Cardiac muscle cell (in vitro differentiated cells and primary cell): ENCODE data around the gene RNPC3. TPM values are rescaled to one million over a fixed set of nuclear protein-coding genes. Genes with fewer than 3 reads are reported as not detected.
"Not testable (repeated sequence)": the region's sequence is repeated elsewhere in the genome, so short reads cannot be mapped to it uniquely, and the experiment has no call there.

Experiments
- DNase-seq, 2 donors: peaks; one replicate each; pipeline versions ENCODE4 v3.0.0 to v3.0.0-alpha.2; 2010 to 2017; ENCODE audit warnings: low read depth in 1 of 2, low spot score in 1 of 2
- H3K27ac ChIP-seq: fragments of 200-600 bp; sonication (generic); 2 replicates; pipeline ENCODE4 v1.5.1; 2016
- H3K27me3 ChIP-seq: fragments of 200-600 bp; sonication (generic); 2 replicates; pipeline ENCODE4 v1.6.0; 2016; ENCODE audit warnings: control low read depth
- H3K36me3 ChIP-seq: fragments of 200-600 bp; sonication (generic); 2 replicates; pipeline ENCODE4 v1.5.1; 2016; ENCODE audit warnings: control low read depth
- H3K4me1 ChIP-seq: fragments of 200-600 bp; sonication (generic); 2 replicates; pipeline ENCODE4 v1.8.1; 2017; ENCODE audit warnings: low read depth, mild to moderate bottlenecking, mixed run types
- H3K4me3 ChIP-seq: fragments of 200-600 bp; sonication (generic); 2 replicates; pipeline ENCODE4 v1.5.1; 2016; ENCODE audit warnings: mild to moderate bottlenecking
- H3K9me3 ChIP-seq: fragments of 200-600 bp; sonication (generic); 2 replicates; pipeline ENCODE4 v1.5.1; 2017; ENCODE audit warnings: low read depth, mild to moderate bottlenecking, control low read depth
- polyA plus RNA-seq: library from polyadenylated mRNA; unstranded; fragments of >200 nt; fragmentation: Nextera tagmentation; extraction: Ambion mirVana; gene quantifications from 2 replicates; pipeline ENCODE4 v1.2.1, GENCODE V29; 2016
- total RNA-seq: library from RNA; depleted of rRNA; stranded (reverse); fragments of >200 nt; gene quantifications from 2 replicates; pipeline ENCODE4 v1.2.3, GENCODE V29; 2016
- TF ChIP-seq, protein P1 (sequence below): IDR thresholded peaks from 2 replicates; pipeline ENCODE4 v1.5.1; 2012; ENCODE audit warnings: low read depth, mild to moderate bottlenecking, low read length

The RNPC3 gene
- total and polyA plus RNA-seq, 2 experiments from 2014 or later = 69.6 to 84.1 TPM

DNA sequence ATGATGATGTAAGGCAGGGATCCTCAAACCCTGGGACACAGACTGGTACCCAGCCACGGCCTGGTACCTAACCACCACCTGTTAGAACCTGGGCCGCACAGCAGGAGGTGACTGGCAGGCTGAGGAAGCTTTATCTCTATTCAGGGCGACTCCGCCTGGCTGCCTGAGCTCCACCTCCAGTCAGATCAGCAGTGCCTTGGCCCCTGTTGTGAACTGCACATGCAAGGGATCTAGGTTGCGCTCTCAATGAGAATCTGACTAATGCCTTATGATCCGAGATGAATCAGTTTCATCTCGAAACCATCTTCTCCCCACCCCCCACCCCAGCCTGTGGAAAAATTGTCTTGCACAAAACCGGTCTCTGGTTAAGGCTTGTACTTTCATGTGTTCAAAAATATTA, 4.2 kb downstream of the RNPC3 start:
- TF ChIP-seq, protein P1, sequence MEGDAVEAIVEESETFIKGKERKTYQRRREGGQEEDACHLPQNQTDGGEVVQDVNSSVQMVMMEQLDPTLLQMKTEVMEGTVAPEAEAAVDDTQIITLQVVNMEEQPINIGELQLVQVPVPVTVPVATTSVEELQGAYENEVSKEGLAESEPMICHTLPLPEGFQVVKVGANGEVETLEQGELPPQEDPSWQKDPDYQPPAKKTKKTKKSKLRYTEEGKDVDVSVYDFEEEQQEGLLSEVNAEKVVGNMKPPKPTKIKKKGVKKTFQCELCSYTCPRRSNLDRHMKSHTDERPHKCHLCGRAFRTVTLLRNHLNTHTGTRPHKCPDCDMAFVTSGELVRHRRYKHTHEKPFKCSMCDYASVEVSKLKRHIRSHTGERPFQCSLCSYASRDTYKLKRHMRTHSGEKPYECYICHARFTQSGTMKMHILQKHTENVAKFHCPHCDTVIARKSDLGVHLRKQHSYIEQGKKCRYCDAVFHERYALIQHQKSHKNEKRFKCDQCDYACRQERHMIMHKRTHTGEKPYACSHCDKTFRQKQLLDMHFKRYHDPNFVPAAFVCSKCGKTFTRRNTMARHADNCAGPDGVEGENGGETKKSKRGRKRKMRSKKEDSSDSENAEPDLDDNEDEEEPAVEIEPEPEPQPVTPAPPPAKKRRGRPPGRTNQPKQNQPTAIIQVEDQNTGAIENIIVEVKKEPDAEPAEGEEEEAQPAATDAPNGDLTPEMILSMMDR = no peak
- no peak for DNase-seq
- peaks cover 3% of the 10 kb centered on the region for H3K36me3 ChIP-seq
- H3K27me3 ChIP-seq = no peaks in the 10 kb centered on the region
- no peak overlapping the region for H3K27ac ChIP-seq
- H3K4me3 ChIP-seq = no peak overlapping the region
- H3K9me3 ChIP-seq = no peaks in the 10 kb centered on the region
- peaks cover 11% of the 10 kb centered on the region for H3K4me1 ChIP-seq

DNA sequence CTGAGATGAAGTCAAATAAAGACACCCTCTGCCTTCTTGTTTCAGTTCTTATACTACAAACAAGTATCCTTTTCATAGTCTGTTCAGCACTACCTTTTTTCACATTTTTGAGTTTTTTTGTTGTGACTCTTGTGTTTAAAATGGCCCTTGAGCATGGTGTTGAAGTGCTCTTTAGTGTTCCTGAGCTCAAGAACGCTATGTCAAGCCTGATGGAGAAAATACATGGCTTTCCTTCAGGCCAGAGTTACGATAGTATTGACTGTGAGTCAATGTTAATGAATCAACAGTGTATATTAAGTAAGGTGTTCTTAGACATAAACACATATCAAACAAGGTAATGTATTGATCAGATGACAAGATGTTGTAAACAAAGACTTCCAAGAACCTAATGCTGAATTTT, 12.7 kb downstream of the RNPC3 start:
- TF ChIP-seq, protein P1 = no peak
- Histone ChIP-seq H3K9me3 (no peaks in the 10 kb centered on the region), H3K36me3 (peaks cover 79% of the 10 kb centered on the region), H3K4me1 (no peaks in the 10 kb centered on the region), H3K27me3 (no peaks in the 10 kb centered on the region), H3K4me3 (no peak overlapping the region), H3K27ac (no peak overlapping the region)
- DNase-seq = no peak

DNA sequence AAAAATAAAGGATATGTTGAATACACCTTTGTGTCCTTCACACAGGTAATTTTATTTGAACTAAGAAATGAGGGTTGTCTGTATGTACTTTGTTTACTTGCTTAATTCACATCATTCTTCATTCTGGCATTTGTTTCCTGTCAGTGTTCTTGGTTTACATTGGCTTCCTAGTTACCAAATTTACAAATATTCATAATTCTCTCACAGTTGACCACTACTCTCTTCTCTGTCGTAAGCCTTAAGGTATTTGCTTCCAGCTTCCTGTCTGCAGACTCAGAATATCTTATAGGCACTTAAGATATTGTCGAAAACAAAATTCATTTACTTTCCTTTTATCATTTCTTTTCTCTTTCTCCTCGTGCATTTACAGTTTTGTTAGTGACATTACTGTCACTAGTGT, 15.9 kb downstream of the RNPC3 start:
- H3K4me1 ChIP-seq = no peaks in the 10 kb centered on the region
- H3K36me3 ChIP-seq = peaks cover 91% of the 10 kb centered on the region
- no peak overlapping the region for H3K27ac ChIP-seq
- no peaks in the 10 kb centered on the region for H3K9me3 ChIP-seq
- H3K27me3 ChIP-seq = no peaks in the 10 kb centered on the region
- H3K4me3 ChIP-seq = no peak overlapping the region
- DNase-seq = no peak
- TF ChIP-seq, protein P1 = no peak

DNA sequence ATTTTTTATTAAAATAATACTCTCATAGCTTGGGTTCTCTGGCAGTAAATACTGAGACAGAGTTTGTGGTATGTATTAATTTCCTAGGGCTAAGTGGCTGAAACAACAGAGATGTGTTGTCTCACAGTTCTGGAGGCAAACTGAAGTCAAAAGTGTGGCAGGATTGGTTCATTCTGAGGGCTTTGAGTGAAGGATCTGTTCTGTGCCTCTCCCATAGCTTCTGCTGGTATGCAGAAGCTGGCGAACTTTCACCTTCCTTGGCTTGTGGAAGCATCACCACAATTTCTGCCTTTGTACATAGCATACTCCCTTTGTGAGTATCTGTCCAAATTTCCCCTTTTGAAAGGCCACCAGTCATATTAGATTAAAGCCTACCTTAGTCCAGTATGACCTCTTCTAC, 21.0 kb downstream of the RNPC3 start:
- Histone ChIP-seq H3K4me1 (no peaks in the 10 kb centered on the region), H3K36me3 (peaks cover 84% of the 10 kb centered on the region)

DNA sequence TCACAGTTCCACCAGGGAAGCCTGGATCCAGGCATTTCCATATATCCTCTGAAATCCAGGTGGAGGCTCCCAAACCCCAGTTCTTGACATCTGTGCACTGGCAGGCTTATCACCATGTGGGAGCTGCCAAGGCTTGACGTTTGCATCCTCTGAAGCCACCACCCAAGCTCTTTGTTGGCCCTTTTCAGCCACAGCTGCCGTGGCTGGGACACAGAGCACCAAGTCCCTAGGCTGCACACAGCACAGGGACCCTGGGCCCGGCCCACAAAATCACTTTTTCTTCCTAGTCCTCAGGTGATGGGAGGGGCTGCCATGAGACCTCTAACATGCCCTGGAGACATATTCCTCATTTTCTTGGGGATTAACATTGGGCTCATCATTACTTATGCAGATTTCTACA, 22.3 kb downstream of the RNPC3 start:
- peaks cover 84% of the 10 kb centered on the region for H3K36me3 ChIP-seq
- TF ChIP-seq, protein P1 = no peak

More for the DNA sequence above, 21.0 kb downstream of the RNPC3 start:
- peak overlapping the region; percentile 20 for H3K27ac ChIP-seq
- TF ChIP-seq, protein P1 = no peak
- H3K4me3 ChIP-seq = no peak overlapping the region
- no peaks in the 10 kb centered on the region for H3K27me3 ChIP-seq
- no peaks in the 10 kb centered on the region for H3K9me3 ChIP-seq
- DNase-seq = peak in 1 of 2 donors; percentile 3

DNA sequence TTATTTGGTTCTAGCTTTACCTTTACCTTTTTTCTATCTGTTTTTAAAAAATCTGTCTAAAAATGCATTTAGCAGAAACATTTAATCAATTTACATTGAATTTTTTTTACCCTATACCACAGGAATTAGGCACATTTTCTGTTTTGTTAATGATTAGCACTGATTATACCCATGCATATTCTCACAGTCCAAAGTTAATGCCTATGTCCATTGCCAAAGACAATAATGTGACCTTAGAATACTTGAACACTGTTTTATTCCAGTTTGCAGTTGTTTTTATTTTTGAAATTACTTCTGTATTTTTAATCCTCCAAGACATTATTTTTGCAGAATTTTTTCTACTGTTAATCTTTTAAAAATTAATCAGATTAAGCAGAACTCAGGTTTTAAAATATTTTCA, 34.9 kb downstream of the RNPC3 start:
- Histone ChIP-seq H3K27ac (no peak overlapping the region), H3K36me3 (peaks cover 6% of the 10 kb centered on the region), H3K27me3 (no peaks in the 10 kb centered on the region), H3K4me1 (no peaks in the 10 kb centered on the region), H3K9me3 (no peaks in the 10 kb centered on the region), H3K4me3 (no peak overlapping the region)
- DNase-seq = no peak
- TF ChIP-seq, protein P1 = no peak

More for the DNA sequence above, 22.3 kb downstream of the RNPC3 start:
- Histone ChIP-seq H3K4me3 (no peak overlapping the region), H3K9me3 (no peaks in the 10 kb centered on the region), H3K4me1 (no peaks in the 10 kb centered on the region), H3K27ac (no peak overlapping the region), H3K27me3 (no peaks in the 10 kb centered on the region)
- DNase-seq = no peak

DNA sequence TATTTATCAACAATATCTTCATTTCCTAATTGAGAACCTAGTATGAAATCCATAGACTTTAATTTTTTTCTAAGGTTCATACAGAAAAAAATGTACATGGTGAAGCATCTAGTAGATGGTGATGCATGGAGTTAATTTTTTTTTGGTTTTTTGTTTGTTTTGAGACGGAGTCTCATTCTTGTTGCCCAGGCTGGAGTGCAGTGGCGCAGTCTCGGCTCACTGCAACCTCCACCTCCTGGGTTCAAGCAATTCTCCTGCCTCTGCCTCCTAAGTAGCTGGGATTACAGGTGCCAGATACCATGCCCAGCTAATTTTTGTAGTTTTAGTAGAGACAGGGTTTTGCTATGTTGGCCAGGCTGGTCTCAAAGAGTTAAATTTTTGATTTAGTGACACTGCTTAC, 35.6 kb downstream of the RNPC3 start:
- not testable (repeated sequence) for H3K4me1 ChIP-seq, DNase-seq, H3K27me3 ChIP-seq, H3K9me3 ChIP-seq, H3K36me3 ChIP-seq, H3K4me3 ChIP-seq, H3K27ac ChIP-seq
